ENCODE results near the gene BDKRB2.

- TF ChIP-seq CTCF (IDR thresholded peaks at IDR 0.05 in 8 of 11, conservative IDR thresholded peaks at IDR 0.05 in 3 of 11), result no peak
- no peak for TF ChIP-seq POLR2A (IDR thresholded peaks at IDR 0.05)
- TF ChIP-seq POLR2AphosphoS5 (IDR thresholded peaks at IDR 0.05), result no peak
Measured at GRCh38 chr14:96158735-96159134, 45.9 kb upstream of the BDKRB2 start.

Measured in spleen (tissue), 7 donors.